Occipital lobe (tissue), 2 donors: Measurements from ENCODE around the gene CLVS2. TPM values are rescaled to one million over a fixed set of nuclear protein-coding genes. Genes with fewer than 3 reads are reported as not detected.

Experiments used
- DNase-seq: peaks from one replicate; lab custom pipeline; 2025; lab: John Stamatoyannopoulos, UW
- total RNA-seq: library from RNA; depleted of rRNA; stranded (reverse); fragments of >200 nt; gene quantifications from one replicate; pipeline ENCODE4 v1.2.3, GENCODE V29; 2014

Gene CLVS2, protein sequence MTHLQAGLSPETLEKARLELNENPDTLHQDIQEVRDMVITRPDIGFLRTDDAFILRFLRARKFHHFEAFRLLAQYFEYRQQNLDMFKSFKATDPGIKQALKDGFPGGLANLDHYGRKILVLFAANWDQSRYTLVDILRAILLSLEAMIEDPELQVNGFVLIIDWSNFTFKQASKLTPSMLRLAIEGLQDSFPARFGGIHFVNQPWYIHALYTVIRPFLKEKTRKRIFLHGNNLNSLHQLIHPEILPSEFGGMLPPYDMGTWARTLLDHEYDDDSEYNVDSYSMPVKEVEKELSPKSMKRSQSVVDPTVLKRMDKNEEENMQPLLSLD
- 56.1 TPM for total RNA-seq

DNA sequence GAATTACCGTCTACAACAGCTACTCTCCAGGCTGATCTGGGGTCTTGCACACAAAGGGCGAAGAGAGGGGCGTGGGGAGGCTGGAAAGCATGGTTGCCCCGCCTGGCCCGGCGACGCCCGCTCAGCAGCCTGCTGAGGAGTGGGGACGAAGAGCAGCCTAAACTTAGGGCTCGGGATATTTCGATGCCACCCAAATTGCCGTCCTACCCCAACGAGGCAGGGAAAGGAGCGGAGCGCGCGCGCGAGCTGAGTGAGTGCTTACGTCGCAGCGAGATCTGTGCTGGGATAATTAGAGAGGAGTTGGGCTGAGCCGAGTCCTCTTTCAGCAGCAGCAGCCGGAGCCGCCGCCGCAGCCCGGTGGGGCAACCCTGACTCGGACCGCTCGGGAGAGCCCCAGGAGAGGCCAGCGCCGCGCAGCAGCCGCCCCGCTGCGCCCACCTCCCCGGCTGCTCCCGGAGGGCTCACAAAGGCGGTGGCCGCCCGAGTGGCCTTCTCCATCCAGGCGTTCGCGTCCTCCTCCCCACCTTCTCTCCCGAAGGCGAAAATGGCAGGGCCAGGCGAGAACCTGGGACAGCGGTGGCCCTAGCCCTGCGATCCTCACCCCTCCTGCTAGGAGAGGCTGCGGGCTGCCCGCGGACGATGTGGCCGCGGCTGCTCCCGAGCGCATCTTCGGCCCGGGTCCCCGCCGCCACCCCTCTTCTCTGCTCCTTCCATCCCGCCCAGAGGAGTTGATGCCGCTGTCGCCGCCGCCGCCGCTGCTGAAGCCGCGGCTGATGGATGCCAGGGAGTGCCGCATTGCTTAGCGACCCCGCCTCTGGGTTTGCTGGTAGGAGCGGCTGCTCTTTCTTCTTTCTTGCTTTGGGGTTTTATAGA lies at the start of gene CLVS2:
Gene CLVS2, plus strand, starts transcription at position 315 of the 873 bp plus-strand sequence. CDS start 1,543 bp downstream, outside the sequence.
- DNase-seq, result peak; percentile 65

DNA sequence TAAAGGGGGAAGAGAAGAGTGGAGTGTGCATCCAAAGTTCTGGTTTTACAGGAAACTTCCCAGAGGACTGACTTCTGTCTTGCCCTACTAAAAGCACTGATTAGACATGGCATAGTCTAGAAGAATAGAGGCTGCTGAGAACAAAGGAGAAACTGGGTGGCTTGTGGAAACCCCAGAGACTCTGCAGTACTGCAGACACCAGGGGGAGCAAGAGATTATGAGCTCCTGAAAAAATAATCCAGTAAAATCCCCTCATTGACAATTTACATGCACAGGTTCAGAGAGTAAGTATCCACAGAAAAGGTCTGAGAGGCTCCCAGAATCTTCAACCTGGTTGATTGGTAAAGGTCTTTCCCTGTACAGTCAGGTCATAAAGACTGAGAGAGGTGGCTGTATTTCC lies 48.7 kb upstream of the CLVS2 start:
- DNase-seq, result no peak

DNA sequence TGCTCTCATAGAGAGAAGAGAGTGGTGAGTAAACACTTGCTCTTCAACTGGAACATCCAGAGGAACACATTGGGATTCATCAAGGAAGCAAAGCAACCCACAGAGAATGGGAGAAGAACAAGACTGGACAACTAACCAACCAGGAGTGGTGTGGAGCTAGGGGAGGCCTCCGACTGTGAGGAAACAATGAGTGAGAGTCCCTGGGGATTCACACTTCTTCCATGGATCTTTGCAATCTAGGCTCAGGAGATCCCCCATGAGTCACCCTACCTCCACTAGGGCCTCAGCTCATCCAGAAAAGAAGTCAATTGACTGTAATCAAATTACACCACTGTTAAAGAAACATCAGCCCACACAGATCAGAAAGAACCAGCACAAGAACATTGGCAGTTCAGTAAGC lies 42.3 kb upstream of the CLVS2 start:
- no peak for DNase-seq

DNA sequence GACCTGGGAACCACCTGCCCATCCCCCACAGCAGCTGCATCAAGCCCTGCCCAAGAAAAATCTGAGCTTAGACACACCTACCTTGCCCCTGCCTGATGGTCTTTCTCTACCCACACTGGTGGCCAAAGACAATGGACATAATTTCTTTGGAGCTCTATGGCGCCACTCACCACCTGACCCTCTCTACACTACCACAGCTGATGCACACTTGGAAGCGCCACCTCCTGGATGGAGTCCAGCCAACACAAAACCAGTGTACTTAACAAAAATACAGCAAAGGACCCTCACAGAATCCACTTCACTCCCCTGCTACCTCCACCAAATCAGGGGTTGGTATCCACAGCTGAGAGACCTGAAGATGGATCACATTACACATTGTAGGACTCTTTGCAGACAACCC lies 39.7 kb upstream of the CLVS2 start:
- no peak for DNase-seq

DNA sequence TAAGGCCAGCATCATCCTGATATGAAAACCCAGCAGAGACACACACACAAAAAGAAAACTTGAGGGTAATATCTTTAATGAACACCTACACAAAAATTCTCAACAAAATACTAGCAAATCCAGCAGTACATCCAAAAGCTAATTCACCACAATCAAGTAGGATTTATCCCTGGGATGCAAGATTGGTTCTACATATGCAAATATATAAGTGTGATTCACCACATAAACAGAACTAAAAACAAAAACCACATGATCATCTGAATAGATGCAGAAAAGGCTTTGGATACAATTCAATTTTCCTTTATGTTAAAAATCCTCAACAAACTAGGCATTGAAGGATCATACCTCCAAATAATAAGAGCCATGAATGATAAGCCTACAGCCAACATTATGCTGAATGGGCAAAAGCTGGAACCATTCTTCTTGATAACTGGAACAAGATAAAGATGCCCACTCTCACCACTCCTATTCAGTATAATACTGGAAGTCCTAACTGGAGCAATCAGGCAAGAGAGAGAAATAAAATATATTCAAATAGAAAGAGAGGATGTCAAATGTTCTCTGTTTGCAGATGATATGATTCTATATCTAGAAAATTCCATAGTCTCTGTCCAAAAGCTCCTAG lies 33.9 kb upstream of the CLVS2 start:
- DNase-seq, result no peak

DNA sequence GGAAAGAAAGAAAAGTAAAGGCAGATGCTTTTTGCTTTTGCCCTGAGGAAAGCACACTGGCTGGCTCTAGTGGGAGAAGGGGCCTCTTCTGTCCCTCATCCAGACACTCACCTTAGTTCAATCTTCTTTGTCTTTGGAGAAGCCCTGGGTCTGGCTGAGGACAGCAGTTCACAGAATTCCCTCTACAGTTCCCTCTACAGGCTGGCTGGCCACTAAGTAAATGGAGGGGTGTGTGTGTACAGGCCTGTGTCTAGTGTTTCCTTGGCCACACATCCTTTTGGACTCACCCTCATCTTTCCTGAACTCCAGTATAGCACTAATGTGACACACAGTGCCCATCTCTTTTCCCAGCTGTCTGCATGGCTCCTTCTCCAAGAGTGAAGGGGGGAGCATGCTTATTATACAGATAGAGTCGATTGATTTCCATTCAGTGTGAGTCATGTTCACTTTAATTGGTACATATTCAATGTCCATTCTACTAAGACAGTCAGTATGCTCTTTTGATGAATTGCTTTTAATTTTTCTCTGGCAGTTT lies 26.0 kb upstream of the CLVS2 start:
- no peak for DNase-seq

DNA sequence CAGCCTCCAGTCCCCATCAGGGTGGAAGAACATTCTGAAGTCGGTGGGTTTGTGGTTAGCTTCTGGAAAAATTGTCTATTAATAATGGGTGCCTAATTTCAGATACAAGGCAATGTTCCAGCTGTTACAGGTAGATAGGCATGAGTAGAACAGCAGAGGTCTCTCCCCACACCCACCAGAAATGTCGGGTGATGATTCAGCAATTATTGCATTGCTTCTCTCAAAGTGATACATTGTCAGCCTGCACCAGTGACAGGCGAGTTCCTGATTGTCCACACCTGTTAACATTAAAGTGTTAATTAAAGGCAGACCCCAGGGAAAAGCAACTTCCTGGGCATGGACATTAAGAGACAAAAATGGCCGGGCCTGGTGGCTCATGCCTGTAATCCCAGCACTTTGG lies 18.9 kb upstream of the CLVS2 start:
- DNase-seq, result no peak

DNA sequence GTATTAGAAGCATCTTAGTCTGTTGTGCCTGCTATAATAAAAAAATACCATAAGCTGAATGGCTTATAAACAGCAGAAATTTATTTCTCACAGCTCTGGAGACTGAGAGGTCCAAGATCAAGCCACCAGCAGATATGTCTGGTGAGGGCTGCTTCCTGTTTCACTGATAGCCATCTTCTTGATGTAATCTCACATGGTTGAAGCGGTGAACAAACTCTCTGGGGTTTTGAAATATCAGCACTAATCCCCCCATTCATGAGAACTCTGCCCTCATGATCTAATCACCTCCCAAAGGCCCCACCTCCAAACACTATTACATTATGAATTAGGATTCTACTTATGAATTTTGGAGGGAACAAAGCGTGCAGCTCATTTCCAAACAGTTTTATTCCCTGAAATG lies 11.6 kb upstream of the CLVS2 start:
- no peak for DNase-seq

DNA sequence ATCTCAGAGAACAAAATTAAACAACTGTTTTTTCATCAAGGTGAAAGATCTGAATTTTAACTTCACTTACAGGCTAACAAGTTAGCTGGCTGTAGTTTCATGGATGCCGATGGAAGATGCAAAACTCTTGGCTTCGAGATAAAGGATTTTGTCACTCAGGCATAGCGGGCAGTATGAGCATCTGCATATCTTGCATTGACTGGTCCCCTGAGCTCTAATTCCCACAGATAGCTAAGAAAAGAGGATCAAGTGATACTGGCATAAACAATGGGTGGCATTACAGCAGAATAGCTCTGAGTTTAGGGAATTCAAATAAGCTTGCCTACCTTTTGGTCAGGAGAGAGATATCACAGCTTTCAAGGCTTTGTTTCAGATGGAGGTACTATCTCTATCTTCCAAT lies 1.8 kb upstream of the CLVS2 start:
- no peak for DNase-seq

DNA sequence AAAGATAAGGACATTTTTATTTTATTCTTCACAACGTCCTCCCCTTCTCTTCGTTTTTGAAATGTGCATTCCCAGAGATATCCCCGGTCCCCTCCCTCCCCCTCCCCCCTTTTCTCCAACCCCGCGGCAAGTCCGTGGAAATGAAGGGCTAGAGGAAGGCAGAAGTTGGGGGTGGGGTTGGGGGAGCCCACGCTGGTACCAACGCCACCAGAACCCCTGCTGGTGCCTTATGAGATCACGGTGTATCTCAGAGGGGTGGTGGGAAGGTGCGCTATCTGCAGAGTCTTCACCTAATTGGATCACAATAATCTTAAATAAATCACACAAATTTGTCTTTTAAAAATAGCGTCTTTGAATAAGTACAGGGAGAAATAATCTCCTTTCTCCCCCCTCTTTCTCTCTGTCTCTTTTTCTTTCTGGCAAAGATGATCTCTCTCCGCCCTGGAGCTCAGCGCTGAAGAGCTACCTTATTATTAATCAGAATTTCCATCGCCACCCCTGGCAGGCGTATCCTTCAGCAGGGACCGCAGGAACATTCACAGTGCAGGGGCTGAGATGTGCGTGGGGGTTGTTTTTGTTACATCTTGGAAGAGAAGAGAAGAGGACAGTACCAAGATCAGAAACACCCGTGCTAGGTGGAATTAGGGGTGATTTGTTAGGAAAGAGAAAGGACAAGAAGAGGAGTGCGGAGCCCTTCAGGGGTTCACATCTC lies 915 bp downstream of the CLVS2 start:
- no peak for DNase-seq

DNA sequence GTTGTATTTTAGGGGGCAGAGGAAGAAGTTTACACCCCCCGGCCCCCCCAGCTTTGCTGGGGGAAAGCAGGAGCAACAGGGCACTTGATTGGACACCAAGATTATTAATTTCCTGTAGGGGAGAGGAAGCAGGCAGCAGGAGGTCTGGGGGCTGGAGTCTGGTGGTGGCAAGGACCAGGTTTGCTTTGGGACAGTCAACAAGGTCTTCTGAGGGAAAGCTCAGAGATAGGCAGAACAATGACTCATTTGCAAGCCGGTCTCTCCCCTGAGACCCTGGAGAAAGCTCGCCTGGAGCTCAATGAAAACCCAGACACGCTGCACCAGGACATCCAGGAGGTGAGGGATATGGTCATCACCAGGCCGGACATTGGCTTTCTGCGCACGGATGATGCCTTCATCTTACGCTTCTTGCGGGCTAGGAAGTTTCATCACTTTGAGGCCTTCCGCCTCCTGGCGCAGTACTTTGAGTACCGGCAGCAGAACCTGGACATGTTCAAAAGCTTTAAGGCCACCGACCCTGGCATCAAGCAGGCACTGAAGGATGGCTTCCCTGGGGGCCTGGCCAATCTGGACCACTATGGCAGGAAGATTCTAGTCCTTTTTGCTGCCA lies 1.6 kb downstream of the CLVS2 start:
- DNase-seq, result no peak

DNA sequence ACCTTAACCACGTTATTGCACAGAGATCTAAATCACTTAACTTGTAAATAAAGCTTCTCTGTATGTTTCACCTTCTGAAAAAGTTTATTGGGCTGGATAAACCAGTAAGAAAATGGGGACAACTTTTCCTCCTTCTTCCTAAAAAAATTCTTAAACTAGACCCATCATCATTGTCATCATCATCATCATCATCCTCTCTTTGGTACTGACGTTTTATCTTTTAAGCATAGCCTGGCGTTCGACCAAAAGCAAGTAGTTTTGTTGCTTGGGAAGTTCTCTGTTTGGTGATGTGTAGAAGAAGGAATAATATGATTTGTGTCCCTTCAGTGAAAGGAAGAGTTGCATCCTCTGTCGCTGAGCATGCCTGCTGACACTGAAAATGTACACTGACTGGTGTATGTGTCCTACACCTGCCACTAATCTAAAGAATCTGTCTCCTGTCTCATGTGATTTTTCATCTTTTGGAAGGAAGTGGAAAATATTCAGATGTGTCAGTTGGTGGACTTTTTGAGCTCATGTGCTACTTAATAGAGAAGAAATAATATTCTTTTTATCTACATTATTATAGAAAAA lies 2.5 kb downstream of the CLVS2 start:
- DNase-seq, result no peak

DNA sequence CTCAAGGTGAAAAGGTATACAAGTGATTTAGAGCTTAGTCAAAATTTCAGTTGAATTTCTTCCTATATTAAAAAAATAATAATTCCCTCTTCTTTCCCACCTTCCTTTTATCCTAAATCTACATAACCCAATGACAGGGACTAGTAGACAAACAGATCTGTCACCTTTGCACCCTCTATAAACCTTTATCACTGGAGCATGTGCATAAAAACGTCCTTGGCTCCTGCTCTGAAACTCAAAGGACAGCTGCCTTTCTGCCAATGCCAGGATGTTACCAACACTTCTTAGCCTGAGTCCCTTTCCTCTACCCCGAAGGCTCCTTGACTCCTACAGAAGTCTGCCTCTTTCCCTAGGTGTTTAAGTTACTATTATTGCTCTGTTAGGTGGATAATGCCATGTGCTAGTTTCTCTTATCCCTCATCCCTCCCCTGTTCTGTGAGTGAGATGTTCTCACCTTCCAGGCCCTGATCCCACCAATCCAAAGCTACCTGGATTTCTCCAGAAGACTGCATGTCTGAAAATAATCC lies 4.3 kb downstream of the CLVS2 start:
- DNase-seq, result no peak

DNA sequence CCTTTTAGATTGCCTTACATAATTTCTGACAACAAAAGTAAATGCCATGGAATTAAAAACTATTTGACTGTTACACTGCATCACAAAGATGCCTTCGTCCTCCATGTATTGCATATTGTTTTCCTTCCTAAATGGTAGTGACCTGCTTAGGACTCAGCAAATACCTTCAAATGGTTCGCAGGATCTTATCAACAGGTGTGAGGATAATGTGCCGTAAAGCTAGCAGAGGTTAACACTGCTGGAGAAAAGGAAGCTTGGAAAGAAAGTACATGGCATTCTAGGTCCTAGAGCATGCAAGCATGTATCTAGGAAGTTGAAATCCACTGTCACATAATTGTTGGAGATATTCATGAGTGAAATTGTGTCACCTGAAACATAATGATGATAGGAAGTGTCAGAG lies 5.5 kb downstream of the CLVS2 start:
- DNase-seq, result no peak

DNA sequence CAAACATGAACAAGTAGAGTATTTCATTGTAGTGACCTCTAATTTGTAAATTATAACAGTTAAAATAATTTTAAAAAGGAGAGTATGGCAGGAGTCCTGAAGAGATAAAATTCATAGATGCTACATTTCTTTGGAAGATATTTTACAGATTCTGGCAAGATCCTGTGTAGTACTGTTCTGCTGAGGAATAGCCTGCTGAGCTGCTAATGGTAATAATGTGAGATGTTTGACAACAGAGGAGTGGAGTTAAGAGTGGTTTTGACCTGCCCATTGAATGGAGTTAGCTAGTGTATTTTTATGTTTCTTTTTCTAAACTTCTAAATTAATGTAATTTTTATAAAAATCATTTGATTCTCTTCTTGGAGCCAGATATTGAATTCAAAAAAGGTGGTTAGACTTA lies 11.8 kb downstream of the CLVS2 start:
- DNase-seq, result no peak

DNA sequence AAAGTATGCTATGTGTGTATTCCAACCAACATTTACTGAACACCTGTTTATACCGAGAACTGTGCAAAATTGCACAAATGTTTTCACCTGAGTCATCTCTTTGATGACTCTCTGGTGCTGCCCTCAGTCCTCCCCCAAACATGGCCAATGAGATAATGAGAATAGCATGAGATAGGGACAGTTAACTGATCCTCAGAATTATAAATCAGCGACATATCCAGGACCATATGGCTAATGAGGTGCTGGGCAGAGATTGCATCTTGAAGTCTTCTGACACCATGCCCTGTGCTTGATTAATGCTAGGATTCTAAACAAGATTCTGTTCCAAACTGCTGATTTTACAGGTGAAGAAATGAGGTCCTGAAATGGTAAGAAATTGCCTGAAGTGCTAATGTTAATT lies 13.0 kb downstream of the CLVS2 start:
- no peak for DNase-seq

DNA sequence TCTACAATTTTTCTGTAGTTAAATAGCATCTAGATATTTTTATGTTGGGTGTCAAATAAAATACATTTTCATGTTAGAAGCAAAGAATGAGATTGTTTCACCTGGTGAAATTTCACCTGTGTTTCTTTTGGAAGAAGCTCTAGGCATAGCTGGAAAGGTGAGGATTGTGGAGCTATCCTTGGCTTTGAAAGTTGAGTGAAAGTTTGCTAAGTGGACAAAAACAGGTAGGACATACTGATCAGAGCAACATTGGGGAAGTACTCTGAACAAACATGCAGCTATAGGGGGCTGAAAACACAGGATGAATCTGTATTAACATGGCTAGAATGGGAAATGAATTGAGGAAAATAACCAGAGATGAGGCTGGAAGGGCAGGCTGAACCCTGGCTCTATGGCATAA lies 18.8 kb downstream of the CLVS2 start:
- DNase-seq, result no peak

DNA sequence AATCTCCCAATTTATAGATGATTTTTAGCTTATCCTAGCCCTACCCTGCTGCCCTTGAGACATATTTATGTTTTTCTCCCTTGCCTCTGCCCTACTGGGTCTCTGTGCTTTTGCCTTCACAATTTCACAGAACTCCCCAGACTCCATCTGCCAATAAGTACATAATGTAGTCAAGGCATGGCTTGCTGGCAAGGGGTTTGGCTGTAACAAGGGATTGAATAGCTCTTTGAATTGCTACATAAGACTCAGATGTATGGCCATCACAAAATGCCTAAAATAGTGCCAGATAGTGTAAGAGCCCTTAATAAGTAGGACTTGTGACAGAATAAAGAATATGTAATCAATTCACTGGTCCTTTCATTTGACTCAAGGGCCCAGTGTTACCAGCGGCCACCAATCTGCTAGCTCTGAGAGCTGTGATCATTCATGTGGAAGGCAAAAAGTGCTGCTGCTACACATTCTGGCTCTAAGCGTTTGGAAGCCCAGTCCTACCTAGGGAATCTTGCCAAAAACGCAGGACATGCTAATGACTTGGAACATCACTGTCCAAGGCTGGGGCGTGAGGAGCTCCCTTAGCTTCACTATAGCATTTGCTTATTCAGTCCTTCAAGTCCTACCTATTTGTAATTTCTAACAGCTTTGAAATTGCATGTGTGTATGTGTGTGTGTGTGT lies 20.5 kb downstream of the CLVS2 start:
- peak; percentile 44 for DNase-seq

DNA sequence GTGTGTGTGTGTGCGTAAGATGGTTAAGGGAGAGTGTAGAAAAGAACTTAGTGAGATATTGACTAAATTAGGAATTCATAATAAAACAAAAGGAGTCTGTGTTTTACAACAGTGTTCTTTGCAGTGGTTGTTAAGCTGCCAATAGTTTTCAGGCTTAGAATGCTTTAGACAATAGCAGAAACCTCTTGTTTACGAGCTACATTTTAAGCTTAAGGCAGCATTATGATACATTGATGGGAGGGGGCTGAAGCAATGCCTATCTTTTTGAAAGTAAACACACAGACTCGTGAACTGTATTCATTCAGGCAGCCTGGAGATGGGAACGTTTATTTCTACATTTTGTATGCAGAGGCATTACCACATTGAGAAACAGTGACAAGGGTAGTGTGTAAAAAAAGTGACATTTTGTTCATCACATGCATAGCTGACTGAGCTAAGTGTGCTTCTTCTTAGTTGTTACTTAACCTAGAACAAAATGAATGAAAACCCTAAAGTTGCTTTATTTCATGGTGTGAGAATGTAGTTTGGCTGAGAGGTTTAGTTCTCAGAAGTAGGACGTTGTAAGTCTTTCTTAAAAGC lies 21.2 kb downstream of the CLVS2 start:
- DNase-seq, result no peak

DNA sequence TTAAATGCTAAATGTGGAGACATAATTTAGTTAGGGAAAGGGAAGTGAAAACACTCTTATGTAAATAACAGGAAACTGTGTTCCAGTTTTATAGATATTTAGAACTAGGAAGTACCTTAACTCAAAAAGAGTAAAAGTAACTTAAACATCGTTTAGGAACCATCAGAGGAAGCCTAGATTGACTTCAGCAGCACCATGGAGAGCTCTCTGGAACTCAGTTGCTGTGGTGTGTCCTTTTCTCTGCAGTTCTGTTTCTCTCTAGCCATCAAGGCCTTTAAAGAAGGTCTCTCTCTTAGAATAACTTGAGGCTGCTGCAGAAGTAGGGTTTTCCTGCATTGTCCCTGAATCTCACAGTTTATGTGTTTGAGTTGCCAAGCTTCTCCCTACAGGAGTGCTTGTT lies 26.9 kb downstream of the CLVS2 start:
- no peak for DNase-seq
